Measurements from ENCODE around the gene IVL. TPM values are rescaled to one million over a fixed set of nuclear protein-coding genes. Genes with fewer than 3 reads are reported as not detected.

IVL gene
- total RNA-seq, 4 donors from 2014 or later: not detected

- H3K4me3 ChIP-seq: no peak overlapping the region
- in situ Hi-C loops (cut with MboI; ENCODE audit: low pct_ligation_motif_present in 1 of 4, low pct_unique_long_range_greater_than_20kb in 1 of 4, low sequenced_read_pairs in 3 of 4) (no loop called here), intact Hi-C loops (cut with DNase I; ENCODE audit: low total_unique reads) (no loop called here)
- H3K27me3 ChIP-seq: no peaks in the 10 kb centered on the region
- WGBS, 2 donors (ENCODE audit: low coverage in 1 of 2): 71 to 72% methylated on average over 2 to 3 of the region's 3 CpGs
- H3K27ac ChIP-seq: no peak overlapping the region
- TF ChIP-seq POLR2A (IDR thresholded peaks at IDR 0.05) (no peak), POLR2AphosphoS5 (IDR thresholded peaks at IDR 0.05) (no peak), CTCF (IDR thresholded peaks at IDR 0.05) (no peak), EP300 (IDR thresholded peaks at IDR 0.05; ENCODE audit: low read depth) (no peak)
- H3K4me1 ChIP-seq: no peaks in the 10 kb centered on the region
- DNase-seq: no peak
- no peaks in the 10 kb centered on the region for H3K9me3 ChIP-seq
- no peaks in the 10 kb centered on the region for H3K36me3 ChIP-seq
Measured at GRCh38 chr1:152946248-152946647, 37.9 kb downstream of the IVL start.

GRCh38 chr1:152946651-152947256 lies 38.4 kb downstream of the IVL start, which contains the start of gene SPRR5:
TSS of gene SPRR5 (plus strand) at chr1:152947206. CDS start at chr1:152948555, 1,349 bp downstream.
- H3K4me3 ChIP-seq: no peak within 1 kb of the TSS
- no peaks in the 10 kb centered on the region for H3K4me1 ChIP-seq
- no peaks in the 10 kb centered on the region for H3K9me3 ChIP-seq
- H3K27ac ChIP-seq: no peak within 1 kb of the TSS
- TF ChIP-seq EP300 (IDR thresholded peaks at IDR 0.05; ENCODE audit: low read depth) (no peak), POLR2AphosphoS5 (IDR thresholded peaks at IDR 0.05) (no peak), POLR2A (IDR thresholded peaks at IDR 0.05) (no peak), CTCF (IDR thresholded peaks at IDR 0.05) (no peak)
- H3K27me3 ChIP-seq: no peaks in the 10 kb centered on the region
- WGBS, 2 donors (ENCODE audit: low coverage in 1 of 2): 53% methylated on average over 4 of the region's 4 CpGs; no CpG with 5 or more reads in 1 of the 2 donors
- DNase-seq: no peak
- intact Hi-C loops (cut with DNase I; ENCODE audit: low total_unique reads): no loop called here
- in situ Hi-C loops (cut with MboI; ENCODE audit: low pct_ligation_motif_present in 1 of 4, low pct_unique_long_range_greater_than_20kb in 1 of 4, low sequenced_read_pairs in 3 of 4): no loop called here
- no peaks in the 10 kb centered on the region for H3K36me3 ChIP-seq

- intact Hi-C loops (cut with DNase I; ENCODE audit: low total_unique reads): no loop called here
Measured at GRCh38 chr1:152951711-152952110, 43.4 kb downstream of the IVL start.

GRCh38 chr1:152953761-152954160 lies 45.4 kb downstream of the IVL start:
- intact Hi-C loops (cut with DNase I; ENCODE audit: low total_unique reads) (no loop called here), in situ Hi-C loops (cut with MboI; ENCODE audit: low pct_ligation_motif_present in 1 of 4, low pct_unique_long_range_greater_than_20kb in 1 of 4, low sequenced_read_pairs in 3 of 4) (no loop called here)
- WGBS, 2 donors (ENCODE audit: low coverage in 1 of 2): 71 to 73% methylated on average over 2 to 7 of the region's 7 CpGs
- Histone ChIP-seq H3K9me3 (no peaks in the 10 kb centered on the region), H3K4me3 (no peak overlapping the region), H3K4me1 (no peaks in the 10 kb centered on the region), H3K27me3 (no peaks in the 10 kb centered on the region), H3K36me3 (no peaks in the 10 kb centered on the region), H3K27ac (no peak overlapping the region)
- TF ChIP-seq EP300 (IDR thresholded peaks at IDR 0.05; ENCODE audit: low read depth): no peak
- TF ChIP-seq POLR2AphosphoS5 (IDR thresholded peaks at IDR 0.05): no peak
- TF ChIP-seq CTCF (IDR thresholded peaks at IDR 0.05): no peak
- no peak for TF ChIP-seq POLR2A (IDR thresholded peaks at IDR 0.05)
- DNase-seq: no peak

More at GRCh38 chr1:152951711-152952110, 43.4 kb downstream of the IVL start:
- Histone ChIP-seq H3K27ac (no peak overlapping the region), H3K27me3 (no peaks in the 10 kb centered on the region), H3K4me3 (no peak overlapping the region), H3K36me3 (no peaks in the 10 kb centered on the region), H3K9me3 (no peaks in the 10 kb centered on the region), H3K4me1 (no peaks in the 10 kb centered on the region)
- WGBS, 2 donors (ENCODE audit: low coverage in 1 of 2): 80 to 93% methylated on average over 4 to 5 of the region's 5 CpGs
- in situ Hi-C loops (cut with MboI; ENCODE audit: low pct_ligation_motif_present in 1 of 4, low pct_unique_long_range_greater_than_20kb in 1 of 4, low sequenced_read_pairs in 3 of 4): no loop called here
- TF ChIP-seq EP300 (IDR thresholded peaks at IDR 0.05; ENCODE audit: low read depth) (no peak), CTCF (IDR thresholded peaks at IDR 0.05) (no peak), POLR2AphosphoS5 (IDR thresholded peaks at IDR 0.05) (no peak), POLR2A (IDR thresholded peaks at IDR 0.05) (no peak)
- DNase-seq: no peak
